ENCODE measurements around the gene AMPH. TPM values are rescaled to one million over a fixed set of nuclear protein-coding genes. Genes with fewer than 3 reads are reported as not detected.
"Not testable (repeated sequence)": the region's sequence is repeated elsewhere in the genome, so short reads cannot be mapped to it uniquely, and the experiment has no call there.

Gene AMPH
- total RNA-seq, 4 donors from 2014 or later, result 2.8 to 41.2 (median 16.7) TPM

DNA sequence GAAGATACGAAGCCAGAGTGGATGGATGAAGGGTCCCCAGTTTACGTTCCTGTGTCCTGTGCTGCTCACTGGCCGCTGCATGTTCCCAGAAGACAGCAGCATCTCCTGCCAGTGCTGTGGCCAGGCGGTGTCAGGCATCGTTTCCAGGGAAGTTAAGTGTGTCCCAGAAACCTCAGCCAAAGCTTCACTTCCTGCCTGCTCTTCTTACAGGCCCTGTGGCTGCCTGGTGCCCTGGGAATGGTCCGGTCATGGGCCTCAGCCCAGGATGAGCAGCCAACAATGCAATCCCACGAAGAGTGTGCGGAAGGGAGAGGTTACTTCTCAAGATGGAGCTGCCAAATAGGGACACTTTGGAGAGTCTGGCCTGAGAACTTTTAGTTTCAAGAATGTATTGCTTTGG, 258.0 kb downstream of the AMPH start:
- ATAC-seq (ENCODE audit: low FRiP score), result no peak
- no peak for DNase-seq (ENCODE audit: low spot score)
- TF ChIP-seq, protein P1, sequence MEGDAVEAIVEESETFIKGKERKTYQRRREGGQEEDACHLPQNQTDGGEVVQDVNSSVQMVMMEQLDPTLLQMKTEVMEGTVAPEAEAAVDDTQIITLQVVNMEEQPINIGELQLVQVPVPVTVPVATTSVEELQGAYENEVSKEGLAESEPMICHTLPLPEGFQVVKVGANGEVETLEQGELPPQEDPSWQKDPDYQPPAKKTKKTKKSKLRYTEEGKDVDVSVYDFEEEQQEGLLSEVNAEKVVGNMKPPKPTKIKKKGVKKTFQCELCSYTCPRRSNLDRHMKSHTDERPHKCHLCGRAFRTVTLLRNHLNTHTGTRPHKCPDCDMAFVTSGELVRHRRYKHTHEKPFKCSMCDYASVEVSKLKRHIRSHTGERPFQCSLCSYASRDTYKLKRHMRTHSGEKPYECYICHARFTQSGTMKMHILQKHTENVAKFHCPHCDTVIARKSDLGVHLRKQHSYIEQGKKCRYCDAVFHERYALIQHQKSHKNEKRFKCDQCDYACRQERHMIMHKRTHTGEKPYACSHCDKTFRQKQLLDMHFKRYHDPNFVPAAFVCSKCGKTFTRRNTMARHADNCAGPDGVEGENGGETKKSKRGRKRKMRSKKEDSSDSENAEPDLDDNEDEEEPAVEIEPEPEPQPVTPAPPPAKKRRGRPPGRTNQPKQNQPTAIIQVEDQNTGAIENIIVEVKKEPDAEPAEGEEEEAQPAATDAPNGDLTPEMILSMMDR (IDR thresholded peaks at IDR 0.05), result no peak

DNA sequence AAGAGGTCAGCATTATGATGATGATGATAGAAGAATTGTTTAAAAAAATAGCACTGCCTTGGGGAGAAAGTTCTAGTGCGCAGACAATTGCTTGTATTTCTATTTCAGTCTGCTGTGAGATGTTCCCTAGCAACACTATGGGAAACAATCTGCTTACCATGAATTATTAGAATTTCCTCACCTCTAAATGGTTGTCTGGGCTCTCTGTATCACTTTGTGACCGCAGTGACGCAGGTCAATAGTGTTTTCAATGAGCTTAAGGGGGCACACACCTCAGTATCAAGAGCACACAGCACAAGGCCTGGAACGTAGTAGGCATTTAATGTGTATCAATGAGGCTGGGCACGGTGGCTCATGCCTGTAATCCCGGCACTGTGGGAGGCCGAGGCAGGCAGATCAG, 258.9 kb downstream of the AMPH start:
- ATAC-seq (ENCODE audit: low FRiP score), result no peak
- TF ChIP-seq, protein P1 (IDR thresholded peaks at IDR 0.05), result no peak
- no peak for DNase-seq (ENCODE audit: low spot score)

DNA sequence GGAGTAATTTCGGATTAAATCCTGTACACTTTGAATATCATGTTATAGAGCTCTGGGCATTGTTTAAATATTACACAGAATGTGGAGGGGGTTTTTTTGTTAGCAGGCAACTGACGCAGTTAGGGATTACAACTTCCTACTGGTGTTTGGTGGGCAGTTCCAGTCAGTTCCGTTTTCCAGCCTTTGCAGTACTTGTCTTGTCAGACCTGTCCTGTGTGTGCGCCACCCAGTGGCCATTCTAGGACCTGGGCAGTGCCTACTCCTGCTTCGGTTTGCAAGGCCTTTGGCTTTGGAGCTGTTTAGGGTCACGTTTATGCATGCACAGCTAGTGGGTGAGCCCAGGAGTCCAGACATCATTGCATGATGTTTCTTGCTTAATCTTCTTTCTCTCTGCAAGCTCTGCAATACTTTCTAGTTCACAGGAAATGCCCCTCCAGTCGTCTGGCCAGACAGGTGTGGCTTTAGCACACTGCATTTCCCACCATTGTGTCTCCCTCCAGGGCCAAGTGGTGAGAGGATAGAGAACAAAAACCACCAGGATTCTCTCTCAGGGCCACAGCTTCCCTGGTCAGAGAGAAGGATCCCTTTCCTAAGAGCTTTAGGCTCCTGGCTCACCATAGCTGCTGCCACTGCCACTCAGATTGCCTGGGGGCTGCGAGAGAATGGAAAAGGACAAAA, 261.2 kb downstream of the AMPH start:
- TF ChIP-seq, protein P1 (IDR thresholded peaks at IDR 0.05), result no peak

DNA sequence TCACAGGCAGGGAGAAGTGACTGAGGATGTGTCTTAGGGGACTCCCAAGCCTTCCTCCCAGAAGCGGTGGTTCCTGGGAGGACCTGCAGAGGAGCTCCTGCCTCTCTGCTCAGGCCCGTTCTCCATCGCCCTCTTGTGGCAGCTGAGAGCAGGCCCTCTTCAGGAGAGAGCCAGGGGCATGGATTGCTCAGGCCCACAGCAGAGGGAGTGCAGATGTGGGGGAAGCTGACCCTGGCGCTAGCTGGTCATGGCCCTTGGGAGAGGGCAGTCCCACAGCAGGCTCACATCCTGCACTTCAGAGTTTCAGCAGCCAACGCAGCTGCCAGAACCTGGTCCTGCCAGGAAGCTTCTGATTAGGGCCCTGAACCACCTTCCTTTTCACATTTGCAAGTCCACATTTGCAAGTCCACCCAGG, 263.0 kb downstream of the AMPH start:
- ATAC-seq (ENCODE audit: low FRiP score) (peak; percentile 48), DNase-seq (ENCODE audit: low spot score) (no peak)

More for the DNA sequence above, 261.2 kb downstream of the AMPH start:
- DNase-seq (ENCODE audit: low spot score) (peak; percentile 88), ATAC-seq (ENCODE audit: low FRiP score) (peak; percentile 91)

DNA sequence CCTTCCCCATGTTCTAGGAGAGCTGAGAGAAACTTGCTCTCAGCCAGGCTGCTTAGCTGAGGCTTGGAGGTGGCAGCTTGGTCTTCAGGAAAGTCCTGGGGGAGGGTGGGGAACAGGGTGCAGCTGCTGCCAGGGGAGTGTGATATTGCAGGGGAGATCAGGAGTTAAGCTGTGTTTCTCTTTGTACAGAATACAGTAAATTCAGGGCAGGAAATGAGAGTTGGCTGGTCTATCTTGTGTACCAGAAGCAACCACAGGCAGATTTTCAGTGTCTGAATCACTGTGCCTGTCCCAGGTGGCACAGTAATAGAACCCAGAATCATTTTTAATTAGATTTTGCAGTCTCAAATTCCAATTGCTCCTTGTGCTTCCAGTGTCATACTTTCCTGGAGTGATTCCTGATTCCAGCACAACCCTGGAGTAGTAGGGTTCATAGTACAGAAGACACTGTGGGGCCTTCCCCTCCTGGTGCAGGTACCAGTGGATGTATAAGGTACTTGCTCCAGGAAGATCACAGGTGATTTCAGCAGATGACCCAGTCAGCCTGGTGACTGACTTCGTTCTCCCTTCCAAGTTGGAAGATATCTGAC, 263.8 kb downstream of the AMPH start:
- DNase-seq (ENCODE audit: low spot score) (no peak), ATAC-seq (ENCODE audit: low FRiP score) (no peak)
- TF ChIP-seq, protein P1 (IDR thresholded peaks at IDR 0.05), result no peak

More for the DNA sequence above, 263.0 kb downstream of the AMPH start:
- TF ChIP-seq, protein P1 (IDR thresholded peaks at IDR 0.05), result no peak

DNA sequence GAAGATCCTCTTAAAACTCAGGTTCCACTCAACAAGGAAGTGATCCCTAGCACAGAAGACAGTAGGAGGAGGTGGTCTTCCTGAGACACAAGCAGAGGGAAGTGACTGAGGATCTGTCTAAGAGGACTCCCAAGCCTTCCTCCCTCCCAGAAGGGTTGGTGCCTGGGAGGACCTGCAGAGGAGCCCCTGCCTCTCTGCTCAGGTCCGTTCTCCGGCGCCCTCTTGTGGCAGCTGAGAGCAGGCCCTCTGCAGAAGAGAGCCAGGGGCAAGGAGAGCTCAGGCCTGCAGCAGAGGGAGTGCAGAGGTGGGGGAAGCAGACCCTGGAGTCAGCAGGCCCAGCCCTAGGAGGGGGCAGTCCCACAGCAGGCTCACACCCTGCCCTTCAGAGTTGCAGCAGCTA, 267.8 kb downstream of the AMPH start:
- not testable (repeated sequence) for DNase-seq (ENCODE audit: low spot score); ATAC-seq (ENCODE audit: low FRiP score)

DNA sequence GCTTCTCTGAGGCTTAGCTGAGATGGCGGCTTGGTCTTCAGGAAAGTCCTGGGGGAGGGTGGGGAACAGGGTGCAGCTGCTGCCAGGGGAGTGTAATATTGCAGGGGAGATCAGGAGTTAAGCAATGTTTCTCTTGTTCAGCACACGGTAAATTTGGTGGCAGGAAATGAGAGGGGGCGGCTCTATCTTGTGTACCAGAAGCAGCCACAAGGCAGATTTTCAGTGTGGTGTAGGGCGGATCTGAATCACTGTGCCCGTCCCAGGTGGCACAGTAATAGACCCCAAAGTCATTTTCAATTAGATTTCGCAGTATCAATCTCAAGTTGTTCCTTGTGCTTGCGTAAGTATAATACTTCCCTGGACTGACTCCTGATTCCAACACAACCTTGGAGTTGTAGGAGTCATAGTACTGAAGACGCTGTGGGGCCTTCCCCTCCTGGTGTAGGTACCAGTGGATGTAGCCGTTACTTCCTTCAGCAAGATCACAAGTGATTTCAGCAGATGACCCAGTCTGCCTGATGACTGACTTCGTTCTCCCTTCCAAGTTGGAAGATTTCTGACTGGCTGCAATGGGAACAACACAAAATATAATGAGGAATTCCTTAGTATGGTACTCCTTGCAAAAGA, 268.4 kb downstream of the AMPH start:
- not testable (repeated sequence) for ATAC-seq (ENCODE audit: low FRiP score); DNase-seq (ENCODE audit: low spot score)

DNA sequence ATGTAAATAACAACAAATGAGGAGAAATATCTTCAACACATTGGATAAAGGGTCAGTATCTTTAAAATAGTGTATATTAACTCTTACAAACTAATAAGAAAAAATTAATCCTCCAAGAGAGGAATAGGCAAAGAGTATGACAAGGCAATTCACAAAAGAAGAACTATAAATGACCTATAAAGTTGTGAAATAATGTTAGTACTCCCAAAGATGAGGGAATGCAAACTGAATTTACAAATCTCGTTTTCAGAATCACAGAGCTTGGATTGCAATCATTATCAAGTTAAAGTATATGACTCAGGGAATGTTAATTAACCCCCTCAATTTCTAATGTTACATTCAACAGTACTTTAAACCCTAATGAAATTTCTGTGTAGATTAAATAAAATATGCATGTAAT, 270.4 kb downstream of the AMPH start:
- DNase-seq (ENCODE audit: low spot score) (no peak), ATAC-seq (ENCODE audit: low FRiP score) (no peak)
- TF ChIP-seq, protein P1 (IDR thresholded peaks at IDR 0.05), result no peak

DNA sequence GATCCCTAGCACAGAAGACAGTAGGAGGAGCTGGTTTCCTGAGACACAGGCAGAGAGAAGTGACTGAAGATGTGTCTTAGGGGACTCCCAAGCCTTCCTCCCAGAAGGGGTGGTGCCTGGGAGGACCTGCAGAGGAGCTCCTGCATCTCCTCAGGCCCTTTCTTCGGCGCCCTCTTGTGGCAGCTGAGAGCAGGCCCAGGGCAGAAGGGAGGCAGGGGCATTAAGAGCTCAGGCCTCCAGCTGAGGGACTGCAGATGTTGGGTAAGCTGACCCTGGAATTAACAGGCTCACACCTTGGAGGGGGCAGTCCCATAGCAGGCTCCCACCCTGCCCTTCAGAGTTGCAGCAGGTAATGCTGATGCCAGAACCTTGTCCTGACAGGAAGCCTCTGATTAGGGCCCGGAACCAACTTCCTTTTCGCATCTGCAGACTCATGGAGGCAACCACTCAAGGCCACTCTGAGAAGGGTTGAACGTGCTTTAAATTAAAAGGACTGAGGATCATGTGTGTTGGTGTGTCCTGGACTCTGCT, 272.0 kb downstream of the AMPH start:
- not testable (repeated sequence) for DNase-seq (ENCODE audit: low spot score); ATAC-seq (ENCODE audit: low FRiP score)

DNA sequence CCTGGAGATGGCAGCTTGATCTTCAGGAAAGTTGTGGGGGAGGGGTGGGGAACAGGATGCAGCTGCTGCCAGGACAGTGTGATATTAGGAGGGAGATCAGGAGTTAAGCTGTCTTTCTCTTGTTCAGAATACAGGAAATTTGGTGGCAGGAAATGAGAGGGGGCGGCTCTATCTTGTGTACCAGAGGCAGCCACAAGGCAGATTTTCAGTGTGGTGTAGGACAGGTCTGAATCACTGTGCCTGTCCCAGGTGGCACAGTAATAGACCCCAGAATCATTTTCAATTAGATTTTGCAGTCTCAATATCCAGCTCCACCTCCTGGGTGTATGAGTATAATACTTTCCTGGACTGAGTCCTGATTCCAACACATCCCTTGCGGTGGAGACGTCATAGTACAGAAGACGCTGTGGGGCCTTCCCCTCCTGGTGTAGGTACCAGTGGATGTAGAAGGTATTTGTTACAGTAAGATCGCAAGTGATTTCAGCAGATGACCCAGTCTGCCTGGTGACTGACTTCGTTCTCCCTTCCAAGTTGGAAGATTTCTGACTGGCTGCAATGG, 272.8 kb downstream of the AMPH start:
- ATAC-seq (ENCODE audit: low FRiP score); DNase-seq (ENCODE audit: low spot score): not testable (repeated sequence)

DNA sequence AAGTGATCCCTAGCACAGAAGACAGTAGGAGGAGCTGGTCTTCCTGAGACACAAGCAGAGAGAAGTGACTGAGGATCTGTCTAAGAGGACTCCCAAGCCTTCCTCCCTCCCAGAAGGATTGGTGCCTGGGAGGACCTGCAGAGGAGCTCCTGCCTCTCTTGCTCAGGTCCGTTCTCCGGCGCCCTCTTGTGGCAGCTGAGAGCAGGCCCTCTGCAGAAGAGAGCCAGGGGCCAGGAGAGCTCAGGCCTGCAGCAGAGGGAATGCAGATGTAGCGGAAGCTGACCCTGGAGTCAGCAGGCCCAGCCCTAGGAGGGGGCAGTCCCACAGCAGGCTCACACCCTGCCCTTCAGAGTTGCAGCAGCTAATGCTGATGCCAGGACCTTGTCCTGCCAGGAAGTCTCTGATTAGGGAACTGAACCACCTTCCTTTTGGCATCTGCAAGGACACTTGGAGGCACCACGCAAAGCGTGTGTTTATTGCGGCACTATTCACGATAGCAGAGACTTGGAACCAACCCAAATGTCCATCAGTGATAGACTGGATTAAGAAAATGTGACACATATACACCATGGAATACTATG, 276.8 kb downstream of the AMPH start:
- ATAC-seq (ENCODE audit: low FRiP score), result peak; percentile 62
- not testable (repeated sequence) for DNase-seq (ENCODE audit: low spot score)

All from omental fat pad (tissue), 4 donors.